ENCODE data around the gene ASTN2.

The ASTN2 gene

GRCh38 chr9:116411506-116411905 lies 1003.4 kb downstream of the ASTN2 start:
- H3K4me3 ChIP-seq = no peak overlapping the region
- no peak for TF ChIP-seq CTCF (IDR thresholded peaks at IDR 0.05)

GRCh38 chr9:116409638-116410037 lies 1005.2 kb downstream of the ASTN2 start:
- no peak overlapping the region for H3K4me3 ChIP-seq
- TF ChIP-seq CTCF (IDR thresholded peaks at IDR 0.05) = no peak
- DNase-seq (ENCODE audit: low spot score) = no peak
- H3K27ac ChIP-seq = no peak overlapping the region

More at GRCh38 chr9:116411506-116411905, 1003.4 kb downstream of the ASTN2 start:
- H3K27ac ChIP-seq = no peak overlapping the region
- DNase-seq (ENCODE audit: low spot score) = no peak

GRCh38 chr9:116409129-116409528 lies 1005.7 kb downstream of the ASTN2 start:
- TF ChIP-seq CTCF (IDR thresholded peaks at IDR 0.05) = no peak
- Histone ChIP-seq H3K27ac (no peak overlapping the region), H3K4me3 (no peak overlapping the region)
- DNase-seq (ENCODE audit: low spot score) = no peak

GRCh38 chr9:116406469-116406868 lies 1008.4 kb downstream of the ASTN2 start:
- TF ChIP-seq CTCF (IDR thresholded peaks at IDR 0.05) = no peak
- no peak overlapping the region for H3K27ac ChIP-seq
- no peak overlapping the region for H3K4me3 ChIP-seq
- DNase-seq (ENCODE audit: low spot score) = no peak

- no peak overlapping the region for H3K27ac ChIP-seq
- H3K4me3 ChIP-seq = no peak overlapping the region
- DNase-seq (ENCODE audit: low spot score) = no peak
- TF ChIP-seq CTCF (IDR thresholded peaks at IDR 0.05) = no peak
Observed at GRCh38 chr9:116405321-116405720, 1009.5 kb downstream of the ASTN2 start.

GRCh38 chr9:116404228-116404627 lies 1010.6 kb downstream of the ASTN2 start:
- no peak for TF ChIP-seq CTCF (IDR thresholded peaks at IDR 0.05)
- no peak for DNase-seq (ENCODE audit: low spot score)
- Histone ChIP-seq H3K4me3 (no peak overlapping the region), H3K27ac (no peak overlapping the region)

- DNase-seq (ENCODE audit: low spot score) = no peak
- Histone ChIP-seq H3K4me3 (no peak overlapping the region), H3K27ac (no peak overlapping the region)
- TF ChIP-seq CTCF (IDR thresholded peaks at IDR 0.05) = no peak
Observed at GRCh38 chr9:116403171-116403570, 1011.7 kb downstream of the ASTN2 start.
